ENCODE results near the gene POFUT1.

Gene POFUT1

GRCh38 chr20:32208499-32209154, 947 bp downstream of the POFUT1 start:
- no peak for DNase-seq

DNA sequence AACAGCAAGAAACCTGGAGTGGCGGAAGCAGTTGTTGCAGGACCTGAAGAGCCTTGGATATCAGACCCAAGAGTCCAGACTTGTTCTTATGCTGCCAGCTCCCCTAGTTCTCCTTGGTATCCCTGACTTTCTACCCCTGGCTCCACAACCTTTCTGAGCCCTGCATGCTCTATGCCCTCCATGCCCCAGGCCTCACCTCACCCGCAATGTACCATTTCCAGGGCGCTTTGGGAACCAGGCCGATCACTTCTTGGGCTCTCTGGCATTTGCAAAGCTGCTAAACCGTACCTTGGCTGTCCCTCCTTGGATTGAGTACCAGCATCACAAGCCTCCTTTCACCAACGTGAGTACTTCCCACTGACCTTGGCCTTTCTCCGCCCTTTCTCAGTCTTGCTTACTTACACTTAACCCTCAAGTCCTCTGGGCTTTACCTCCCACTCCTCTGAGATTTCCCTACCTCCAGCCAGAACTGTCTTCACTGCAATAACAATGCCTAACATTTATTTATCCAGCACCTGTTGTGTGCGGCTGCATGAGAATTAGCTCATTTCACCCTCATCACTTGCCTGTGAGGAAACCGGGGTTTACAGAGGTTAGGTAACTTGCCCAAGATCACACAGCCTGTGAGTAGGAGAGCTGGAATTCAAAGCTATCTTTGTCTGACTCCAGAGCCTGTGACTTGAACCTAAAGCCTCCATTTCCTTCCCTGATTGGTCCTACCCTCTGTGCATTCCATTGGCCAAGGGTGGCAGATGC, 2.3 kb downstream of the POFUT1 start:
- no peak for DNase-seq

GRCh38 chr20:32213870-32214269, 6.2 kb downstream of the POFUT1 start:
- no peak for DNase-seq

DNA sequence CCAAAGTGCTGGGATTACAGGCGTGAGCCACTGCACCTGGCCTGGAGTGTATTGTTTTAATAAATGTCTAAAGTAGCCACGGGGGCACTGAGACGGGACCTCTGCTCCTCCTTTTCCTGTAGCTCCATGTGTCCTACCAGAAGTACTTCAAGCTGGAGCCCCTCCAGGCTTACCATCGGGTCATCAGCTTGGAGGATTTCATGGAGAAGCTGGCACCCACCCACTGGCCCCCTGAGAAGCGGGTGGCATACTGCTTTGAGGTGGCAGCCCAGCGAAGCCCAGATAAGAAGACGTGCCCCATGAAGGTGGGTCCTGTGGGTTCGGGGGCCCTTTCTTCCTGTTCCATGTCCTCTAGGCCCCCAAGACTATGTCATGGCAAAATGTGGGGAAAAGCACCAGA, 7.5 kb downstream of the POFUT1 start:
- DNase-seq = no peak

- no peak for DNase-seq
These were observed 8.0 kb downstream of the POFUT1 start for GRCh38 chr20:32215729-32216128.

DNA sequence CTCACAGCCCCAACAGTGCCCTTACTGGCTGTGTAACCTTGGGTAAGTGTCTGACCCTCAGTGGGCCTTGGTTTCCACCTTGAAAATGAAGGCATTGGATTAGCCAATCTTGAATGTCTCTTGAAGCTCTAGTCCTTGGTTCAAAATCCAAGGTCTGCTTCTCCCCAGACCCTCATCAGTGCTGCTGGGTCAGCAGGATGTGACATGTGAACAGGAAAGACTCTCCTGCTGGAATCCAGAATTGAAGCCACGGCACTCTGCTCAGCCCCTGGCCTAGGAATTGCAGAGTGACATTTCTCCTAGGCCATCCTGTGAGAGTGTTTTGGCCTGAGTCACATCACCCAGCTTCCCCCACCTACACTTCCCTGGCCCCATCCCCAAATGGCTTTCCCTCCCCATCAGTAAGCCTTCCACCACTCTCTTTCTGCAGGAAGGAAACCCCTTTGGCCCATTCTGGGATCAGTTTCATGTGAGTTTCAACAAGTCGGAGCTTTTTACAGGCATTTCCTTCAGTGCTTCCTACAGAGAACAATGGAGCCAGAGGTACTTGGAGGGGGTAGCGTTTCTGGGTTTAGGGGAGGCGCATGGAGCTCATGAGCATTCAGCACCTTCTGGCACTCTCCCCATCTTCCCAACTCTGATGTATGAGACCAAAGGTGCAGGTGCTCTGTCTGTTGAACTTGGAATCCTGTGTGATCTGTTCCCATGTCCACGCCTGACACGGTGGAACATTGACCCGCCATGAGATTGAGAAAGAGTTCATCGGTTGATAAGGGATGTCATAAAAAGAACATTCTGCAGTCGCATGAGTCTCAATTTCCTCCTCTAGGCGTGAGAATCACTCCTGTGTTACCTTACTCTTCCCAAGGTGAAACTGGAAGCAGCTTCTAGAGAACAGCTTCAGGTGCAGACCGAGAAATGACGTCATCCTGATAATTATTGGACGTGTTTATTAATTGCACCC, 8.8 kb downstream of the POFUT1 start:
- no peak for DNase-seq

DNA sequence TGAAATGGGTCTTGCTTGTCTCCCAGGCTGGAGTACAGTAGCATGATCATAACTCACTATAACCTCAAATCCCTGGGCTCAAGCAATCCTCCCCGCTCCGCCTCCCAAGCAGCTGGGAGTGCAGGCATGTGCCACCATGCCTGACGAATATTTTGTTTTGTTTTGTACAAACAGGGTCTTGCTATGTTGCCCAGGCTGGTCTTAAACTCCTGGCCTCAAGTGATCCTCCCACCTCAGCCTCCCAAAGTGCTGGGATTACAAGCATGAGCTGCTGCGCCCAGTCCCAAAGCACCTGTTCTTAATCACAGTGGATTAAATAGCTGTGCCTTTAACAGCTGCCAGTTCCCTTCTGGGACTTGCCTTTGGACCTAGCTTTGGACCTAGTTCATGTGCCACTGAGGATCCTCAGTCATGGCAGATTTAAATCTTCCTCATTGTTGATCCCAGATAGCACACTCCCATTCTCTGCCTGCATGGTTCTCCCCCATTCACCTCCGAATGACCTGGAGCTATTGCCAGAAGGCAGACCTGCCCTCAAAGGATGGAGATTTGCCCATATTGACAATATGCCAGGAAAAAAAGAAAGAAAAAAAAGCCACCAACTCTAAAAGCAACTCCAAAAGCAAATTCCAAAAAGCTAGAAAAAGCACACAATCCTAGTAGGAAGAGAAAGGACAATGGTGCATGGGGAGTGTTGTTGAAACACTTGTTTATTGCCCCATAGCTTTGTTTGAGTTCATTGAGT, 10.6 kb downstream of the POFUT1 start:
- no peak for DNase-seq

DNA sequence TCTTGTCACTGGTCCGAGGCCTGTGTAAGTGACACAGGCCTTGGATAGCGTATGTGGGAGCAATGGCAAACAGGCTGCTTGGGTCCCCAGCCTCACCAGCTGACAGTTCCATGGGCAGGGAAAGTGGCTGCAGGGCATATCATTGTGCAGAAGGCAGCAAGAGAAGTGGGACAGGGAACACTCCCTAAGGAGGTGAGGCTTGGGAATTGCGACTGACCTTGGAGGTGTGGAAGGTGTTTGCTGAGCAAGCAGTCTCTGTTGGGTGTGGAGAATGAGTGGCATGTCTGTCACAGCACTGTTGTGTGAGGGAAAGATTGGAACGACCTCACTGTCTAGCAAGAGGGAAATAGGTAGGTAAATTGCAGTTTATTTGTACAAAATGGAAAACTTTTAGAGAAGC, 16.8 kb downstream of the POFUT1 start:
- no peak for DNase-seq

GRCh38 chr20:32226391-32226790, 18.7 kb downstream of the POFUT1 start:
- no peak for DNase-seq

- no peak for DNase-seq
These were observed 19.6 kb downstream of the POFUT1 start for GRCh38 chr20:32227306-32227705.

- DNase-seq = no peak
These were observed 20.3 kb downstream of the POFUT1 start for GRCh38 chr20:32227744-32228688.

DNA sequence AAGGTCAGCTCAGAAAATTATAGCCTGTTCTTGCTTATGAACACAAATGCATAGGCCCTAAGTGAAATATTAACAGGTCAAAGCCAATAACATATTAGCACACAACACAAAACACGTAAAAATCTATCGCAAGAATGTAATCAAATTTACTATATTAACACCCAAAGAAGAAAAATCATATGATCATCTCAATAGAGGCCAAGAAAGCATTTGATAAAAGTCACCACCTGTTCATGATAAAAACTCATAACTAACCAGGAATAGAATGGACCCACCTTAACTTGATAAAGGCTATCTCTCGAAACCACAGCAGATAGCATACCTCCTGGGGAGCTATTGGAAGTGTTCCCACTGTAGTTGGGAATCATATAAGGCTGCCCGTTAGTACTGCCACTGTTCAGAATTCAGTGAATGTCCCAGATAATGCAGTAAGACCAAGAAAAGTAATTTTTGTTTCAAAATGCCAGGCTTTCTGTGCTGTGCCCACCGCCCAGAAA, 21.6 kb downstream of the POFUT1 start:
- DNase-seq = no peak

- no peak for DNase-seq
These were observed 23.0 kb downstream of the POFUT1 start for GRCh38 chr20:32230707-32231106.

DNA sequence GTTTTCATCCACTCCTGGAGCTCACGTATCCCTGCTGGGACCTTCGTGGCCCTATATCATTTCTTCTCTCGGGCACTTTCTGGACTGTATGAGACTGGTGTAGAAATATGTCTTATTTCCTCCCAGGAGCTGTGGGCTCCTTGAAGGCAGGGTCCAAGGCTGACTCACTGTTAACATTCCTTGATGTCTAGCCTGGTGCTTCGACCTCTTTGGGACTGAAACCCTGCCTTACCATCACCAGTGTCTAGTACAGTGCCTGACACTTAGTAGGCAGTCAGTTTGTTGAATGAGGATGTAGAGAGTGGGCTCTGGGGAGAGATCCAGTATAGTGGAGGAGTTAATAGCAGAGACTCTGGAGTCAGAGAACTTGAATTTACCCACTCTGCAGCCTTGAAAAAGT, 23.6 kb downstream of the POFUT1 start:
- DNase-seq = no peak

GRCh38 chr20:32231847-32232246, 24.2 kb downstream of the POFUT1 start:
- no peak for DNase-seq

- DNase-seq = no peak
These were observed 24.7 kb downstream of the POFUT1 start for GRCh38 chr20:32232326-32232886.

- no peak for DNase-seq
These were observed 25.6 kb downstream of the POFUT1 start for GRCh38 chr20:32233286-32233685.

DNA sequence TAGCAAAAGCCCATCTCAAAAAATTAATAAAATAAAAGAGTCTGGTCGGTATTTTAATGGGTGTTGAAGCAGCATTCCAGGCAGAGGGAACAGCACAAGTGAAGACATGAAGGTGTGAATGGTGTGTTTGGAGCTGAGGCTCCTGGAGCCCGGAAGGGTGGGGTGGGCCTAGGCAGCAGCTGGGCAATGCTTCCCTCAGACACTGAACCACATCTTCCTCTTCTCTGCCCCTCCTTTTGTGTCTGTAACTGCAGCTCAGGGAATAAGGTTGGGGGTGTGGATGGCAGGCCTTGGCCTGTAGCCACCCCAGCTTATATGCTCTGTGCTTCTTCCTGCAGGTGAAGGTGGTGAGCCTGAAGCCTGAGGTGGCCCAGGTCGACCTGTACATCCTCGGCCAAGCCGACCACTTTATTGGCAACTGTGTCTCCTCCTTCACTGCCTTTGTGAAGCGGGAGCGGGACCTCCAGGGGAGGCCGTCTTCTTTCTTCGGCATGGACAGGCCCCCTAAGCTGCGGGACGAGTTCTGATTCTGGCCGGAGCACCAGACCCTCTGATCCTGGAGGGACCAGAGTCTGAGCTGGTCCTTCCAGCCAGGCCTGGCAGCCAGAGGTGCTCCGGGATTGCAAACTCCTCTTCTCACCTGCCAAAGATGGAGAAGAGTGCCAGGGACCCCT, 26.6 kb downstream of the POFUT1 start:
- DNase-seq = no peak

- no peak for DNase-seq
These were observed 27.8 kb downstream of the POFUT1 start for GRCh38 chr20:32235331-32236047.

DNA sequence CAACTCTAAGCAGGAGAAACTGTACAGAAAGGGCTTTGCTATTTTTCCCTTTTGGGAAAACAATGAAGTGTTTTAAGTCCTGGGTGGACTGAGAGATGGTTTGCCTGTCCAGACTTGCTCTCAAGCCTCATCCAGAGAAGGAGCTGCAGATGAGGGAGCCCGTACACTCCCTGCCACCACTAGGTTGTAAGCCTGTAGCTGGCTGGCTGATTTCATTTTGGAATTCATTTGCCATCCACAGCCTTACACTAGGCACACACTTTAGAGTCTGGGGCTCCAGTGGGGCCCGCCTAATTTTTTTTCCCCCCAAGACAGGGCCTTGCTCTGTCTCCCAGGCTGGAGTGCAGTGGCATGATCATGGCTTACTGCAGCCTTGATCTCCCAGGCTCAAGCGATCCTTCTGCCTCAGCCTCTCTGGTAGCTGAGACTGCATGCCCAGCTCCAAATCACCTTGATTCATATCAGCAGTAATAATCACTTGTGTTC, 28.4 kb downstream of the POFUT1 start:
- no peak for DNase-seq

Measured in NCI-H774 (cell line).